GM21825 (cell line): ENCODE measurements around the gene POLD2.

Experiments used
- ATAC-seq: cut with Tn5 transposase; IDR thresholded peaks from one replicate; pipeline ENCODE4 v1.9.1; 2021; ENCODE audit warnings: mild to moderate bottlenecking, moderate library complexity; ENCODE audit not compliant: unreplicated experiment

POLD2 gene

DNA sequence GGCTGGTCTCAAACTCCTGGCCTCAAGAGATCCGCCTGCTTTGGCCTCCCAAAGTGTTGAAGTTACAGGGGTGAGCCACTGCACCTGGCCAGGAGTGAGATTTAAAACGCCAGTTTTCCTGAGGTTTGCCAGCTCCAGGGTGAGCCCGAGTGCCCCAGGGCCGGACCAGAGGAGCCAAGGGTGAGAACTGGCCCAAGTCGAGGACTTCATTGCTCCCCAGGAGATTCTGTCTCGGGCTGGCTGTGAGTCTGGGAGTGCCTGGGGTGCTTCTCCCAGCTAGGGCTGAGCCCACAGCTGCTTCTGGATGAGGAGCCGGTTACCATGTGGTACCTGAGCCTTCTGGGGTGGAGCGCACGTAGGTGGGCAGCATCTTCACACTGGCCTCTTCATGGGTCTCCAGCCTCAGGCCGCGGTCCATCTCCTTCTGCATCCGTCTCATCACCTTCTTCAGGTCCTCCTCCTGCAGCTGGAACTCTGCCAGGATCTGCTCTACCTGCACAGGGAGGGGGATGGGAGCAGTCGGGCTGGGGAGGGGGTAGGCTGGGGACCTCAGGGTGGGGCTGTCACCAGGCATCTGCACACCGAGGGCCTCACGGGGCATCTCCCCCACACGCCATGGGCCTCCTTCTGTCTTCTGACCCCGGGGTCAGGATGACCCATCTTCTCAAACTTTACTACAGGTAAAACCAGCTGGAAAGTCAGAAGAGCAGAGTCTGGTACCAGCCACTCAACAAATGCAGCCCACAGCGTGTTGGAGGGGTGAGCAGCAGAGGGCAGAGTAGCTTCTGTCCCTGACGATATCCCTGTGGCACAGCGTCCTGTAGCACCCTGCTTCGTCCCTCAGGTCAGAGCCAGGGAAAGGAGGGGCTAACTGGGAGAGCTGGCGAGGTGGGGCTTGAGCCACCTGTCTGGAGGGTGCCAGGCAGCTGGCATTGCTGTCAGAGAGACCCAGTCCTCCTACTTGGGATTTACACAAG is 29.9 kb upstream of the POLD2 start:
- no peak for ATAC-seq

DNA sequence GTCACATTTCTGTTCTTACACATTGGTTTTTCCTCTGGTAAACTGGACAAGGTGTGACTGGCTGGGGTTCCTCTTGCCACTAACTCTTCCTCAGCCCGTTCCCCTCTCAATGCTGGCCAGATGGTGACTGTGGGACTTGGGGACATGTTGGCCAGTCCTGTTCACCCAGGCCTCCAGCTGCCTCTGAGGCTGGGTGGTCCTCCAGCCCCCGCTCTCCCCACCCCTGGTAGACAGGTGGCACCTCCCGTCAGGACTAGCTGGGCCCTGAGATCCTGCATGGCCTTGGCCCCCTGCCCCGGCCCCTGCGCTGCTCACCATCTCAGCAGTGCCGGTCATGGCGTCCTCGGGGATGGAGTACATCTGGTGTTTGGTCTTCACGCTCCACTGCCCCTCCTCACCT is 28.6 kb upstream of the POLD2 start:
- ATAC-seq: no peak

- no peak for ATAC-seq
Observed at GRCh38 chr7:44150966-44151941, 27.9 kb upstream of the POLD2 start.

GRCh38 chr7:44150466-44150832 is 27.1 kb upstream of the POLD2 start:
- peak; percentile 52 for ATAC-seq

DNA sequence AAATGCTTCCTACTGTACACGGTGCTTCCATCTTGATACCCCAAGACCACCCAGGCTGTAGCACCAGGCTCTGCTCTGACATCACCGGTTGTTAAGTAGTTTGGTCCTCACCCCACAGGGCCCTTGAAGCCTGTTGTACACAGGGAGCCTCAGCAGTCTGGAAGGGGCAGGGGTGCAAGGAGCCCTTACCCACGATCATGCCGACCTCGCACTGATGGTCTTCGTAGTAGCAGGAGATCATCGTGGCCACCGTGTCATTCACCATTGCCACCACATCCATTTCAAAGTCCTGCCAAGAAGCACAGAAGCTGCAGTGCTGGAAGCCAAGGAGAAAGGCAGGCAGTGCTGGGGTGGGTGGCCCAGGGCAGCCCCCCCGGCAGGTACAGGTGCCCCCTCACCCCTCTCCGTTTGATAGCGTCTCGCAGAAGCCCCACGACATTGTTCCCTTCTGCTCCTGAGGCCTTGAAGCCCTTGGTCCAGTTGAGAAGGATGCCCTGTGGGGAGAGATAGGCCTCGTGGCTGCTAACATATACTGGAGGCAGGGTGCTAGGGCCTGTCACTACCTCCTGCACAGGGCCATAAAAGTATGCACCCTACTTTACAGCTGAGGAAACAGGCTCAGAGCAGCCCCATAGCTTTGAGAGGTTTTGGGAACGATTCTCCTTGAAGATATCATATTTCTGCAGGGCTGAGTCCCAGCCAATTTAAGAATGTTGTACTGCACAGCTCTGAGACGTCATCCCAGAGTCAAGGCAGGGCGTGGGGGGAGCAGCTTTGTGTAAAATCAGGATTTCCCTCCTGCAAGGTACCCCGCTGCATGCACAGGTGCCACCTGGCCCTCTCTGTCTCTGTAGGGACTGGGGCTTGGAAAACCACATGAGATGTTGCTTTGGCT is 26.5 kb upstream of the POLD2 start:
- no peak for ATAC-seq

GRCh38 chr7:44148961-44149536 is 25.7 kb upstream of the POLD2 start:
- ATAC-seq: no peak

DNA sequence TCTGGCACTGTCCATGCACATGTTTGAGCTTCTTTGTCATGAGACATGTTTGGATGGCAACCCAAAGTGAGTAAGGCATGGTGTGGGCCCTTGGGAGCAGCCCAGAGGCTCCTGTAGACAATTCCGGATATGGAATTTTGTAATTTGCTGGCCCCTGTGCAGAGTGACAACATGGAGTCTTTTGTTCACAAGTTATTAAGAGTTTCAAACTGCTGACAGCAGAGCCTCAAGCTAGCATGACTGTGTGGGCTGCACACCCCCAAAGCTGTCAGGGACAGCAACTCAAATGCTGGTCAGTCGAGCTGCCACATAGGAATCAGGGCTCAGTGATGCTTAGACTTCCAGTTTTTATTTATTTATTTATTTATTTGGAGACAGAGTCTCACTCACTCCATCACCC is 24.8 kb upstream of the POLD2 start:
- ATAC-seq: no peak

DNA sequence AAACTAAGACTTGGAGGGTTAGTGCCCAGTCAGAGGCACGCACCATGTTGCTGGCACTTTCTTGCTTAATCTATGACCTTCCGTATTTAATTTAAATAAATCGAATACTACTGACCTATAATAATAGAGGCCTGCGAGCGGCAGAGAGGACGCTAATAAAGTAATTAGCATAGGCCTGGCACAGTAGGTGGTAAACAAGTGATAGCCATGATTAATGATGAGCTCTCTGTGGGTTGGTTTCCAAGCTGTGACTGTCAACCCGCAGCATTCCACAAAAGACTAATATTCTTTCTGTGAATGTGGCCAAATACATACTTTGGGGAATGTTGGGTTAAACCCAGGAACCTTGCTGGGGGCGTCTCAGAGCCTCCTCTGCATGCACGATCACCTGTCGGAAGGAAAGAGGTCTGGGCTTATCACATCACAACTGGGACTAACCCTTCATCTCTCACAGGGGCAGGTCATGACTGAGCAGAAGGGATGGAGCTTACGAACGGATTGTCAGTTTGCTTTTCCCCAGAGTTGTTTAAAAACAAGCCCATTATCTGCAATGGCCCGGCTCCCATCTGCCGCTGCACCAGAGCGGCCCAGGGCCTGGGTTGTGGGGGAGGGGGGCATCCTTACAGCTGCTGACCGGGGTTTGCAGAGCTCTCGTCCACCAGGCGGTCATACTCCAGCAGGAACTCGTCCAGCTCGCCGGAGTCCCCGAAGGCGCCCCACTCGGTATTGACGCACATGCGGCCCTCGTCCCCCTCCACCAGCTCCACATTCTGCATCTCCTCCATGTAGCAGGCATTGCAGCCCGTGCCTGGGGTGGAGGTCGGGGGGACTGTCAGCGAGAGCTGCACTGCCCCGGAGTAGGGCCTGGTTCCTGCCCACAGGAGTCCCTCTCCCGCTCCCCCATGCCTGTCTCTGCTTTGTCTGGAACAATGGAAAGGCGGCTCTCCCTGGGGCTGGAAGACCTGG is 24.0 kb upstream of the POLD2 start:
- no peak for ATAC-seq

- ATAC-seq: no peak
Observed at GRCh38 chr7:44145969-44146911, 22.9 kb upstream of the POLD2 start.

DNA sequence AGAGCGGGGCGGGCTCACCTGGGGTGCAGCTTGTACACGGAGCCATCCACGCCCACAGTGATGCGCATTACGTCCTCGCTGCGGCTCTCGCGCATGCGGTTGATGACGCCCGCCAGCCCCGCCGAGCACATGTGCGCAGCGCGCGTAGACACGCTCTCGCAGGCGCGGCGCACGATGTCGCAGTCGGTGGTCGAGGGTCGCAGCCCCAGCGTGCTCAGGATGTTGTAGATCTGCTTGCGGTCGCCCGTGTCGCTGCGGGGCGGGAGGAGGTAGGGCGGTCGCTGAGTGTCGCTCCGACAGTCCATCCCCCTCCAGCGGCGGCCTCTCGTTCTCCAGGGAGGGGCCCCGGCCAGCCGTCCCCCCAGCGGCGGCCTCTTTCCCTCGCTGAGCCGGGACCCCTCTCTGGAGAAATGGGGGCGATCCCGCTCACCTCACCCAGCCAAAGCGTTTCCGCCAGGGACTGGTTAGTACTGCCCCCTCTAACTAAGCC is 22.2 kb upstream of the POLD2 start:
- no peak for ATAC-seq

- ATAC-seq: no peak
Observed at GRCh38 chr7:44144968-44145478, 21.7 kb upstream of the POLD2 start.

GRCh38 chr7:44144426-44144967 is 21.1 kb upstream of the POLD2 start:
- no peak for ATAC-seq

- no peak for ATAC-seq
Observed at GRCh38 chr7:44143646-44144250, 20.4 kb upstream of the POLD2 start.

DNA sequence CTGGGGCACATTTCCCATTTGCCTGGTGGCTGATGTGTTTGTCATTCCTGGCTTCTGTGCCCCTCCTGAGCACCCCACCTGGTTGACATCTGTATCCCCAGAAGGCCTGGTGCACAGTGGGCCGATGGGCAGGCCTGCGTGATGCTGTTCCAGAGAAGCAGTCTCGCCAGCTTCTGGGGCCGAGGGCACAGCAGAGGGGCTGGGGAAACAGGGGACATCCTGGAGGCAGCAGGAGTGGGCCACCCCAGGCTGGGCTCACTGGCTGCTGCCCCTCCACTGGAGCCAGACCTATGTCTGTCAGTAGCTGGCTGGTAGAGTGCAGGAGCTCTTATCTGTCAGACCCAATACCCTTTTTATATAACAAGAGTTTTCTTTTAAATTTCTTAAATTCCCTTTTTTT is 18.7 kb upstream of the POLD2 start:
- ATAC-seq: no peak

DNA sequence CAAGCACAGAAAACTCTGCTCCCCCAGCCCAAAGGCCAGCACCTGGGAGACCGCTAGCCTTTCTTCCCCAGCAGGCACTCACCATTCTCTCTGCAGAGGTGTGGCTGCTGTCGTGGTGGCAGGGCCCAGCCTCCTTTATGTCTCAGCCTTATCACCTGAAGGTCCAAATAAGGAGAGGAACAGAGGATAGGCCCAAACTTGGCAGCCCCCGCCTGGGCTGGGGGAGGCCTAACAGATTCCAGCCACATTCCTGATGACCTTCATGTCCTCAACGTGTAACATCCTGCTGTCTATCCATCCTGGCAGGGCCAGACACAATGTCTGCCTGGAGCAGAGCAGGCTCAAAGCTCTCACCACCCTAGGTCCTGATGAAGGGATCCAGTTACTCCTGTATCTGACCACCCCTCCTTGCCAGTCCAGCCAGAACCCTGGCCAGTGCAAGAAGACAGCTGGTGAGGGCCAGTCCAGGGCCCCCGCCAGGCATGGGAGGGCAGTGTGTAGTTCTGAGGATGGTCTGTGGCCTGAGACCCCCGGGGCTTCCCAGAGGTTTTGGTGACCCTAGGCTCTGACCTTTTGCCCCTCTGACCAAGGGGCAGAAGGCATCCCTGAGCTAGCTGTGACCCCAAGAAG is 18.0 kb upstream of the POLD2 start, which contains the start of gene MYL7:
TSS of gene MYL7 (minus strand) at position 112 of the 630 bp plus-strand sequence. CDS start at position 85, 27 bp downstream.
- ATAC-seq: no peak

- no peak for ATAC-seq
Observed at GRCh38 chr7:44140341-44140740, 17.0 kb upstream of the POLD2 start.
